ENCODE measurements around the gene SYNDIG1. TPM values are rescaled to one million over a fixed set of nuclear protein-coding genes. Genes with fewer than 3 reads are reported as not detected.

SYNDIG1 gene
- total and polyA plus RNA-seq, 9 of the 15 experiments (the other 6 are each of a cell fraction or from before 2014, with no cell fraction given): not detected

DNA sequence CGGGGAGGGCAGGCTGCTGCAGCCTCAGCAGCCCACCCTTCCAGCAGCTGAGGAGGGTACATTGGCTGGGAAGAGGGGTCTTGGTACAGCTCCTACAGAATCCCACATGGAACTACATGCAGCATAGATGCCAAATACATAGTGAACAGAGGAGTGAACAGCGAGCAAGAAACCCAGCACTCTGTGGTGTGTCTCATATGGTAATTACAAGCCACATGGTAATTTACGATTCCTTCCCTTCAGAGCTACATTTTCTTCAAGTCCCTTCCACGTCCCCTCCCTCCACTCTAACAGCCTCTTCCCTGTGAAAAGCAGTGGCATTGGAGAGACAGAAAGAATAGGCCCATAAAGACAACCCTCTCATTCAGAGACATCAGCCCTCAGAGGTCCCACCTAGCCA lies 167.7 kb downstream of the SYNDIG1 start:
- H3K27ac ChIP-seq (ENCODE audit: extremely low read depth, low read depth, low read length): no peak overlapping the region
- H2AFZ ChIP-seq (ENCODE audit: low read depth, low read length): no peak overlapping the region
- ChIA-PET CTCF (ENCODE audit: low intra/inter-chr PET ratio) (no interaction called here), POLR2A (no interaction called here)
- no peak for FAIRE-seq
- no peaks in the 10 kb centered on the region for H3K9me1 ChIP-seq (ENCODE audit: control insufficient read depth, insufficient read depth, low read length)
- H3K27me3 ChIP-seq (ENCODE audit: control insufficient read depth in 2 of 2, insufficient read depth in 2 of 2, low read length in 2 of 2): peaks cover 0 to 3% of the 10 kb centered on the region in 2 experiments; a peak in 1 of 5 replicates
- no peaks in the 10 kb centered on the region for H3K79me2 ChIP-seq (ENCODE audit: control insufficient read depth, insufficient read depth, low read length)
- in situ Hi-C loops (cut with MboI): no loop called here
- no peak overlapping the region for H3K4me3 ChIP-seq
- no peak for ATAC-seq
- H3K9me3 ChIP-seq (replicated peaks; ENCODE audit: control insufficient read depth, insufficient read depth, low read depth, low read length): no peaks in the 10 kb centered on the region
- H3K36me3 ChIP-seq (ENCODE audit: control insufficient read depth, insufficient read depth, low read length): no peaks in the 10 kb centered on the region
- H3K9ac ChIP-seq (ENCODE audit: insufficient read depth in 1 of 2, low read depth in 2 of 2, low read length in 2 of 2): no peak overlapping the region
- peaks cover 4 to 9% of the 10 kb centered on the region in 2 experiments; a peak in 4 of 5 replicates for H3K4me1 ChIP-seq (replicated peaks in 1 of 2; ENCODE audit: control insufficient read depth in 2 of 2, insufficient read depth in 2 of 2, low read length in 2 of 2)
- DNase-seq (ENCODE audit: extremely low read depth in 1 of 4, low spot score in 3 of 4): no peak
- no peak for TF ChIP-seq ZFP1 (CRISPR knock-in tag; IDR thresholded peaks at IDR 0.05)
- H4K20me1 ChIP-seq (replicated peaks; ENCODE audit: control insufficient read depth, insufficient read depth, low read length): no peaks in the 10 kb centered on the region
- H3K4me2 ChIP-seq (ENCODE audit: insufficient read depth, low read length): no peak overlapping the region
- WGBS (ENCODE audit: insufficient coverage, low coverage, missing lambda C conversion rate): 4% methylated on average over 4 of the region's 4 CpGs
- intact Hi-C loops (cut with micrococcal nuclease): no loop called here
- BruUV-seq (replicated peaks): no TSS peak

DNA sequence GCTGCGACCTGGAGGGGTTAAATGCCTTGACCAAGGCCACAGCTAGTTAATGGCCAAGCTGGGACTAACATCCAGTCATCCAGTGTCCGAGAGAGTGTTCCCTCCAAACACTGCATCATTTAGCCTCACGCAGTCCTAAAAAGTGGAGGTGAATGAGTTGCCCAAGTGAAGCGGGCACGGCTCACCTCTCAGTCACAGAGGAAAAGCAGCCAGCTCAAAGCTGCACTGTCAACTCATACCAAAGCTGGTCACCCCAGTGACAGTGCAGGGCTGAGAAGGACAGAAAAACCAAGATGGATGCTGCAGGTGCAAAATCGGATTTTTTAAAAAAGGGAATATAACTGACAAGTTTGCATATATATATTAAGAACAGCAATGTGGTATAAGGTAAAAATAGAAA lies 168.5 kb downstream of the SYNDIG1 start:
- 2% methylated on average over 6 of the region's 6 CpGs for WGBS (ENCODE audit: insufficient coverage, low coverage, missing lambda C conversion rate)
- FAIRE-seq (no peak), DNase-seq (ENCODE audit: extremely low read depth in 1 of 4, low spot score in 3 of 4) (no peak), ATAC-seq (no peak)
- in situ Hi-C loops (cut with MboI): no loop called here
- H3K27me3 ChIP-seq (ENCODE audit: control insufficient read depth in 2 of 2, insufficient read depth in 2 of 2, low read length in 2 of 2): peaks cover 0 to 3% of the 10 kb centered on the region in 2 experiments; a peak in 1 of 5 replicates
- no peaks in the 10 kb centered on the region for H3K9me3 ChIP-seq (replicated peaks; ENCODE audit: control insufficient read depth, insufficient read depth, low read depth, low read length)
- H3K27ac ChIP-seq (ENCODE audit: extremely low read depth, low read depth, low read length): no peak overlapping the region
- intact Hi-C loops (cut with micrococcal nuclease): no loop called here
- no peaks in the 10 kb centered on the region for H3K79me2 ChIP-seq (ENCODE audit: control insufficient read depth, insufficient read depth, low read length)
- H3K4me3 ChIP-seq: no peak overlapping the region
- TF ChIP-seq MXD1 (CRISPR knock-in tag; IDR thresholded peaks at IDR 0.05; ENCODE audit: borderline replicate concordance, poor library complexity, severe bottlenecking) (no peak), NFATC3 (IDR thresholded peaks at IDR 0.05) (no peak), CCNT2 (IDR thresholded peaks at IDR 0.05; ENCODE audit: borderline replicate concordance, extremely low read depth, insufficient read length, low read depth, low read length) (no peak), COPS2 (conservative IDR thresholded peaks at IDR 0.05) (no peak), RBM15 (IDR thresholded peaks at IDR 0.05; ENCODE audit: insufficient read depth, low read length) (no peak), ZNF780A (CRISPR knock-in tag; IDR thresholded peaks at IDR 0.05) (no peak), U2AF1 (optimal IDR thresholded peaks at IDR 0.05; ENCODE audit: low read depth, low read length) (no peak), NR2F6 (CRISPR knock-in tag; IDR thresholded peaks at IDR 0.05) (no peak)
- TF ChIP-seq, protein P1, sequence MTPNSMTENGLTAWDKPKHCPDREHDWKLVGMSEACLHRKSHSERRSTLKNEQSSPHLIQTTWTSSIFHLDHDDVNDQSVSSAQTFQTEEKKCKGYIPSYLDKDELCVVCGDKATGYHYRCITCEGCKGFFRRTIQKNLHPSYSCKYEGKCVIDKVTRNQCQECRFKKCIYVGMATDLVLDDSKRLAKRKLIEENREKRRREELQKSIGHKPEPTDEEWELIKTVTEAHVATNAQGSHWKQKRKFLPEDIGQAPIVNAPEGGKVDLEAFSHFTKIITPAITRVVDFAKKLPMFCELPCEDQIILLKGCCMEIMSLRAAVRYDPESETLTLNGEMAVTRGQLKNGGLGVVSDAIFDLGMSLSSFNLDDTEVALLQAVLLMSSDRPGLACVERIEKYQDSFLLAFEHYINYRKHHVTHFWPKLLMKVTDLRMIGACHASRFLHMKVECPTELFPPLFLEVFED (CRISPR knock-in tag; conservative IDR thresholded peaks at IDR 0.05): no peak
- TF ChIP-seq, protein P2, sequence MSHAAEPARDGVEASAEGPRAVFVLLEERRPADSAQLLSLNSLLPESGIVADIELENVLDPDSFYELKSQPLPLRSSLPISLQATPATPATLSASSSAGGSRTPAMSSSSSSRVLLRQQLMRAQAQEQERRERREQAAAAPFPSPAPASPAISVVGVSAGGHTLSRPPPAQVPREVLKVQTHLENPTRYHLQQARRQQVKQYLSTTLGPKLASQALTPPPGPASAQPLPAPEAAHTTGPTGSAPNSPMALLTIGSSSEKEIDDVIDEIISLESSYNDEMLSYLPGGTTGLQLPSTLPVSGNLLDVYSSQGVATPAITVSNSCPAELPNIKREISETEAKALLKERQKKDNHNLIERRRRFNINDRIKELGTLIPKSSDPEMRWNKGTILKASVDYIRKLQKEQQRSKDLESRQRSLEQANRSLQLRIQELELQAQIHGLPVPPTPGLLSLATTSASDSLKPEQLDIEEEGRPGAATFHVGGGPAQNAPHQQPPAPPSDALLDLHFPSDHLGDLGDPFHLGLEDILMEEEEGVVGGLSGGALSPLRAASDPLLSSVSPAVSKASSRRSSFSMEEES (CRISPR knock-in tag; IDR thresholded peaks at IDR 0.05): no peak
- BruUV-seq (replicated peaks): no TSS peak
- no peaks in the 10 kb centered on the region for H3K9me1 ChIP-seq (ENCODE audit: control insufficient read depth, insufficient read depth, low read length)
- no peaks in the 10 kb centered on the region for H3K36me3 ChIP-seq (ENCODE audit: control insufficient read depth, insufficient read depth, low read length)
- no peak overlapping the region for H3K9ac ChIP-seq (ENCODE audit: insufficient read depth in 1 of 2, low read depth in 2 of 2, low read length in 2 of 2)
- no peak overlapping the region for H2AFZ ChIP-seq (ENCODE audit: low read depth, low read length)
- H3K4me1 ChIP-seq (replicated peaks in 1 of 2; ENCODE audit: control insufficient read depth in 2 of 2, insufficient read depth in 2 of 2, low read length in 2 of 2): peaks cover 4 to 9% of the 10 kb centered on the region in 2 experiments; a peak in 4 of 5 replicates
- H3K4me2 ChIP-seq (ENCODE audit: insufficient read depth, low read length): no peak overlapping the region
- no peaks in the 10 kb centered on the region for H4K20me1 ChIP-seq (replicated peaks; ENCODE audit: control insufficient read depth, insufficient read depth, low read length)
- CTCF ChIA-PET (ENCODE audit: low intra/inter-chr PET ratio): no interaction called here
- POLR2A ChIA-PET: no interaction called here
